SK-N-SH treated with all-trans-retinoic acid at 6 μM for 48 hours (cell line): ENCODE measurements around the gene CCM2L.

Experiments used
- ATAC-seq: fragments of 200-7000 bp; cut with Tn5 transposase; 3 replicates; pipeline ENCODE4 v1.9.1; 2020; ENCODE audit warnings: mild to moderate bottlenecking, moderate library complexity
- ARNTL ChIP-seq: fragments of 450-650 bp; formaldehyde crosslinking; IDR thresholded peaks from 2 replicates; pipeline ENCODE4 v1.5.0; 2020; ENCODE audit warnings: low read depth, mild to moderate bottlenecking, moderate library complexity, borderline replicate concordance
- BACH2 ChIP-seq: fragments of 250-450 bp; sonication (Bioruptor Pico); IDR thresholded peaks from 2 replicates; pipeline ENCODE4 v1.9.0; 2021; ENCODE audit warnings: mild to moderate bottlenecking, borderline replicate concordance
- CSDC2 ChIP-seq: fragments of 250-450 bp; sonication (Bioruptor Pico); IDR thresholded peaks from 2 replicates; pipeline ENCODE4 v1.5.0; 2020; ENCODE audit warnings: mild to moderate bottlenecking, moderate library complexity
- GLIS3 ChIP-seq: fragments of 250-450 bp; sonication (Bioruptor Pico); IDR thresholded peaks from 2 replicates; pipeline ENCODE4 v1.5.0; 2020; ENCODE audit warnings: mild to moderate bottlenecking, moderate library complexity
- ISL1 ChIP-seq: fragments of 250-450 bp; sonication (Bioruptor Pico); IDR thresholded peaks from 2 replicates; pipeline ENCODE4 v2.1.2; 2022; ENCODE audit warnings: mild to moderate bottlenecking, moderate library complexity
- OSR1 ChIP-seq: fragments of 250-450 bp; sonication (Bioruptor Pico); IDR thresholded peaks from 2 replicates; pipeline ENCODE4 v1.8.0; 2022; ENCODE audit warnings: moderate library complexity, mild to moderate bottlenecking, inconsistent platforms
- PPARA ChIP-seq: fragments of 250-450 bp; sonication (Bioruptor Pico); IDR thresholded peaks from 2 replicates; pipeline ENCODE4 v1.5.0; 2020; ENCODE audit warnings: mild to moderate bottlenecking, borderline replicate concordance
- RARB ChIP-seq: fragments of 250-450 bp; sonication (Bioruptor Pico); IDR thresholded peaks from 2 replicates; pipeline ENCODE4 v1.8.0; 2021; ENCODE audit warnings: mild to moderate bottlenecking, moderate library complexity
- TCF4 ChIP-seq: fragments of 250-450 bp; sonication (Bioruptor Pico); IDR thresholded peaks from 2 replicates; pipeline ENCODE4 v1.8.0; 2021; ENCODE audit warnings: mild to moderate bottlenecking, moderate library complexity, borderline replicate concordance
- ZC3H10 ChIP-seq: fragments of 250-450 bp; sonication (Bioruptor Pico); IDR thresholded peaks from 2 replicates; pipeline ENCODE4 v1.5.1; 2021; ENCODE audit warnings: mild to moderate bottlenecking, moderate library complexity
- ZFP3 ChIP-seq: fragments of 250-450 bp; sonication (Bioruptor Pico); IDR thresholded peaks from 2 replicates; pipeline ENCODE4 v1.5.0; 2020; ENCODE audit warnings: mild to moderate bottlenecking, moderate library complexity
- ZFP30 ChIP-seq: fragments of 450-650 bp; formaldehyde crosslinking; IDR thresholded peaks from 2 replicates; pipeline ENCODE4 v1.5.0; 2022; ENCODE audit warnings: mild to moderate bottlenecking, moderate library complexity
- ZNF565 ChIP-seq: fragments of 450-650 bp; formaldehyde crosslinking; conservative IDR thresholded peaks from 2 replicates; pipeline ENCODE4 v1.5.0; 2020; ENCODE audit warnings: low read depth, mild to moderate bottlenecking, moderate library complexity
- ZNF70 ChIP-seq: fragments of 450-650 bp; formaldehyde crosslinking; IDR thresholded peaks from 2 replicates; pipeline ENCODE4 v1.5.0; 2020; ENCODE audit warnings: mild to moderate bottlenecking, moderate library complexity
- ZNF8 ChIP-seq: fragments of 450-650 bp; formaldehyde crosslinking; IDR thresholded peaks from 2 replicates; pipeline ENCODE4 v1.5.0; 2020; ENCODE audit warnings: mild to moderate bottlenecking, moderate library complexity
- TF ChIP-seq, protein P1 (sequence below): fragments of 250-450 bp; sonication (Bioruptor Pico); IDR thresholded peaks from 2 replicates; pipeline ENCODE4 v1.5.1; 2021; ENCODE audit warnings: mild to moderate bottlenecking, moderate library complexity
- TF ChIP-seq, protein P2 (sequence below): fragments of 250-450 bp; sonication (Bioruptor Pico); IDR thresholded peaks from 2 replicates; pipeline ENCODE4 v1.8.0; 2020; ENCODE audit warnings: mild to moderate bottlenecking, moderate library complexity, borderline replicate concordance

The CCM2L gene

DNA sequence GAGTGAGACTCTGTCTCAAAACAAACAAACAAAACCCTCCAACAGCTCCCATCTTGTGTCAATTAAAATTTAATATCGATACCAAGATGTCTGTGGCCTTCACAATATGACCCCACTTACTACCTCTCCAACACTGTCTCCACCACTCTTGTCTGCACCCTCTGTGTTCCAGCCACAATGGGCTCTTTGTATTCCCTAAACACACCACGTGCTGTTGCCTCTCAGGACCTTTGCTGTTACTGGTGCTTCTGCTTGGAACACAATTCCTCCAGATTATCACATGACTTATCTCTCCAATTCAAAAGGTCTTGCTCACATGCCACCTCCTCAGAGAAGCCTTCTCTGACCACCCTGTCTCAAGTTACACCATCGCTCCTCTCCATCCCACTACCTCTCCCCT lies 35.8 kb downstream of the CCM2L start:
- ATAC-seq, result no peak
- no peak for TF ChIP-seq ZNF70
- TF ChIP-seq RARB (CRISPR knock-in tag), result no peak
- TF ChIP-seq ARNTL (CRISPR knock-in tag), result no peak

DNA sequence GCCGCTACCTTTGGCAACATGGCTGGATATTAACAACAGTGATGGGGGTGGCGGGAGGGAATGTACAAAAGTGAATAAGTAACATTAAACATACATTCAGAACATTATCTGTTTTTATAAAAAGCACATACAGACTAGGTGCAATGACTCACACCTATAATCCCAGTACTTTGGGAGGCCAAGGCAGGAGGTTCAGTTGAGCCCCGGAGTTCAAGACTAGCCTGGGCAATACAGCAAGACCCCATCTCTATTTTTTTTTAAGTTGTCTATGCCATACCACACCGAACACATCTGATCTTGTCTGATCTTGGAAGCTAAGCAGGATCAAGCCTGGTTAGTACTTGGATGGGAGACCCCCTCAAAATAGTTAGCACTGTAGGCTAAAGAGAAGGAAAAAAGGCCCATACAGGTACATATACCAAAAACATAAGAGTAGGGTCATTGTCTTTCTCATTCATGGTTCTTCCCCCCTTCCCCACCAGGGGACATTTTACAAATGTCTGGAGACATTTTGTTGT lies 40.1 kb downstream of the CCM2L start:
- ATAC-seq, result no peak
- no peak for TF ChIP-seq ZFP30 (CRISPR knock-in tag)
- TF ChIP-seq, all 23 proteins: peak for 0

DNA sequence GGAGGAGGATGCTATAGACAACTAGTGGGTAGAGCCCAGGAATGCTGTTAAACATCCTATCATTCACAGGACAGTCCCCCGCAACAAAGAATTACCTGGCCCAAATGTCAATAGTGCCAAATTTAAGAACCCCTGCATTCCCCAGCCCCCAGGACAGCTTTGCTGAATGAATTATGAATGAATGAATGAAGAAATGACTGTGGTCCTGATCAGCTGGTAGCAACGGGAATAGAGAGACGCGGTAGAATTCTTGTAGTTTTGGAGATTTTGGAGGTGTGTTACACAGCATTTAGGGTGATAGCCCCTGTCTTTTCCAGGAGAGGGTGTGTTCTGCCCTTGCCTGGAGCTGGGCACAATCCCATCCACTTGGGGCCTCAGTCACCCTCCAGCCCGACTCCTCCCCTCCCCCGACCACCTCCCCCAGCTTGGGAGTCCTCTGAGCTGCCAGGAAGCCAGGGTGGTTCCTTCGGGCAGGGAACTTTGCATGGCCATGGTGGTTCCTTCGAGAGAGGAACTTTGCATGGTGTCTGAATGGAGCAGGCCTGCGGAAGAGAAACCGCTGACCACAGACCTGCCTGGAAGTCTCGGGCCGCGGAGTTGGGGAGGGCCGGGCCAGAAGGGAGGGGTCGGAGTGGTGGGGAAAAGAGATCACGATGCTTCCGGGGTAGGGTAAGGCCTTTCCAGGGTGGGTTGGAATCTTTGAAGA lies 40.8 kb downstream of the CCM2L start:
- no peak for ATAC-seq

DNA sequence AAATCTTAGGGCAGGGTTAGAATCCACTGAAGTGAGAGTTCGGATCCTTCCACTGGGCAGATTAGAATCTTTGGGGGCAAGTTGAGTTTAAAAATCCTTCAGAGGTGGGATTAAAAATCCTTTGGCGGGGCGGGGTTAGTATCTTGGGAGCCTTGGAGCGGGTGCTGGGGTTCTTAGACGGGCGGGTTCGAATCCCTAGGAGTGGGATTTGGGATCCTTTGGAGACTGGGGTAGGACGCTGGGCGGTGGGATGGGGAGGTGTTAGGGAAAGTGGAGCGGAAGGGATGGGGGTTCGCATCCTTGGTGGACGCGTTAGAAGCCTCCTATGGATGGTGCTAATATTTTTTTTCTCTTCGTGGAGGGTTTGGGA lies 41.5 kb downstream of the CCM2L start:
- TF ChIP-seq, protein P1, sequence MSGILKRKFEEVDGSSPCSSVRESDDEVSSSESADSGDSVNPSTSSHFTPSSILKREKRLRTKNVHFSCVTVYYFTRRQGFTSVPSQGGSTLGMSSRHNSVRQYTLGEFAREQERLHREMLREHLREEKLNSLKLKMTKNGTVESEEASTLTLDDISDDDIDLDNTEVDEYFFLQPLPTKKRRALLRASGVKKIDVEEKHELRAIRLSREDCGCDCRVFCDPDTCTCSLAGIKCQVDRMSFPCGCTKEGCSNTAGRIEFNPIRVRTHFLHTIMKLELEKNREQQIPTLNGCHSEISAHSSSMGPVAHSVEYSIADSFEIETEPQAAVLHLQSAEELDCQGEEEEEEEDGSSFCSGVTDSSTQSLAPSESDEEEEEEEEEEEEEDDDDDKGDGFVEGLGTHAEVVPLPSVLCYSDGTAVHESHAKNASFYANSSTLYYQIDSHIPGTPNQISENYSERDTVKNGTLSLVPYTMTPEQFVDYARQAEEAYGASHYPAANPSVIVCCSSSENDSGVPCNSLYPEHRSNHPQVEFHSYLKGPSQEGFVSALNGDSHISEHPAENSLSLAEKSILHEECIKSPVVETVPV (CRISPR knock-in tag), result no peak
- TF ChIP-seq TCF4 (CRISPR knock-in tag) (no peak), ZFP30 (CRISPR knock-in tag) (no peak)

More for the DNA sequence above, 40.8 kb downstream of the CCM2L start:
- TF ChIP-seq, protein P2, sequence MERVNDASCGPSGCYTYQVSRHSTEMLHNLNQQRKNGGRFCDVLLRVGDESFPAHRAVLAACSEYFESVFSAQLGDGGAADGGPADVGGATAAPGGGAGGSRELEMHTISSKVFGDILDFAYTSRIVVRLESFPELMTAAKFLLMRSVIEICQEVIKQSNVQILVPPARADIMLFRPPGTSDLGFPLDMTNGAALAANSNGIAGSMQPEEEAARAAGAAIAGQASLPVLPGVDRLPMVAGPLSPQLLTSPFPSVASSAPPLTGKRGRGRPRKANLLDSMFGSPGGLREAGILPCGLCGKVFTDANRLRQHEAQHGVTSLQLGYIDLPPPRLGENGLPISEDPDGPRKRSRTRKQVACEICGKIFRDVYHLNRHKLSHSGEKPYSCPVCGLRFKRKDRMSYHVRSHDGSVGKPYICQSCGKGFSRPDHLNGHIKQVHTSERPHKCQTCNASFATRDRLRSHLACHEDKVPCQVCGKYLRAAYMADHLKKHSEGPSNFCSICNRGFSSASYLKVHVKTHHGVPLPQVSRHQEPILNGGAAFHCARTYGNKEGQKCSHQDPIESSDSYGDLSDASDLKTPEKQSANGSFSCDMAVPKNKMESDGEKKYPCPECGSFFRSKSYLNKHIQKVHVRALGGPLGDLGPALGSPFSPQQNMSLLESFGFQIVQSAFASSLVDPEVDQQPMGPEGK, result no peak
- TF ChIP-seq ZFP3 (CRISPR knock-in tag) (no peak), PPARA (no peak), BACH2 (no peak), OSR1 (no peak), ZNF565 (CRISPR knock-in tag) (no peak), RARB (CRISPR knock-in tag) (no peak), GLIS3 (no peak), ZNF70 (no peak), ZC3H10 (CRISPR knock-in tag) (no peak), ISL1 (no peak)
- TF ChIP-seq, protein P1 (CRISPR knock-in tag), result no peak

DNA sequence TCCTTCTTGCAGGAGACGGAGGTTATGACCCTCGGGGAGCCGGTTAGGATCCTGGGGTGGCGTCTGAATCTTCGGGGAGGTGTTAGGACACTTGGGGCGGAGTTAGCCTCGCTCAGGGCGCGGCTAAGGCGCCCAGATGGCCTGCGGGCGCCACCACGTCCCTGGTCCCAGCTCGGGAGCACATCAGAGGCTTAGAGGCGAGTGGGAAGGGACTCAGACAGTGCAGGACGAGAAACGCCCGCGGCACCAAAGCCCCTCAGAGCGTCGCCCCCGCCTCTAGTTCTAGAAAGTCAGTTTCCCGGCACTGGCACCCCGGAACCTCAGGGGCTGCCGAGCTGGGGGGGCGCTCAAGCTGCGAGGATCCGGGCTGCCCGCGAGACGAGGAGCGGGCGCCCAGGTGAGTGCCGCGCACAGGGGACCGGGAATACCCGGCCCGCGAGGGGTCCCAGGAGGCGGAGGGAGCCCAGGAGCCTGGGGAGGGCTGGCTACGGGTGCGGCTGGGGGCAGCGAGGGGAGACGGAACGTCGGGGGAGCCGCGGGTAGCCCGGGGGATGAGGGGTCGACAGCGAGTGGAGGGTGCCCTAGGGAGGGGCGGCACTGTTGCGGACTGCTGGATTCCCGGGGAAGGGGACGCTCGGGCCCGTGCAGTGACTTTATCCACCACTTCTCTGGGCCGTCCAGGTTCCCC lies 42.0 kb downstream of the CCM2L start, which contains the start of gene HCK:
TSS of gene HCK (plus strand) at position 153 of the 688 bp plus-strand sequence.
- TF ChIP-seq GLIS3, result no peak
- no peak for TF ChIP-seq PPARA
- TF ChIP-seq RARB (CRISPR knock-in tag), result no peak
- no peak for TF ChIP-seq ZNF8 (CRISPR knock-in tag)
- TF ChIP-seq ZFP30 (CRISPR knock-in tag), result no peak
- TF ChIP-seq CSDC2 (CRISPR knock-in tag), result no peak
- TF ChIP-seq, protein P2, result no peak
- 0 out of 3 replicates have a peak, but pooled peaks have one; percentile 42 for ATAC-seq

More for the DNA sequence above, 41.5 kb downstream of the CCM2L start:
- ATAC-seq, result no peak
